Fibroblast of the aortic adventitia (primary cell): ENCODE data around the gene GPX7. TPM values are rescaled to one million over a fixed set of nuclear protein-coding genes. Genes with fewer than 3 reads are reported as not detected.

Source experiments
- DNase-seq: peaks from one replicate; pipeline ENCODE4 v3.0.0-alpha.2; 2010; ENCODE audit warnings: low read depth
- H3K4me3 ChIP-seq: 2 replicates; pipeline ENCODE4 v1.5.1; 2011; ENCODE audit warnings: low read depth, mild to moderate bottlenecking, control low read depth, low read length, moderate library complexity
- CTCF ChIP-seq: IDR thresholded peaks from 2 replicates; pipeline ENCODE4 v1.5.1; 2011; ENCODE audit warnings: mild to moderate bottlenecking, low read length, control low read depth, inconsistent platforms; ENCODE audit not compliant: insufficient read depth
- total RNA-seq: library from RNA; depleted of rRNA; stranded (reverse); fragments of >200 nt; gene quantifications from 2 replicates; pipeline ENCODE4 v1.2.3, GENCODE V29; 2012; ENCODE audit warnings: low replicate concordance

The GPX7 gene
- total RNA-seq, 1 donor = 31.0 TPM

- H3K4me3 ChIP-seq = no peak overlapping the region
- no peak for TF ChIP-seq CTCF
- no peak for DNase-seq
Measured at GRCh38 chr1:52627028-52627427, 24.9 kb downstream of the GPX7 start.

GRCh38 chr1:52628614-52629324 lies 26.6 kb downstream of the GPX7 start:
- H3K4me3 ChIP-seq = no peak overlapping the region
- DNase-seq = no peak

GRCh38 chr1:52629325-52629643 lies 27.1 kb downstream of the GPX7 start:
- no peak overlapping the region for H3K4me3 ChIP-seq
- no peak for DNase-seq
- TF ChIP-seq CTCF = no peak

More at GRCh38 chr1:52628614-52629324, 26.6 kb downstream of the GPX7 start:
- TF ChIP-seq CTCF = no peak

- TF ChIP-seq CTCF = no peak
- DNase-seq = no peak
- no peak overlapping the region for H3K4me3 ChIP-seq
Measured at GRCh38 chr1:52629667-52630066, 27.5 kb downstream of the GPX7 start.

- DNase-seq = peak; percentile 11
- no peak for TF ChIP-seq CTCF
- no peak overlapping the region for H3K4me3 ChIP-seq
Measured at GRCh38 chr1:52631759-52632331, 29.7 kb downstream of the GPX7 start.

GRCh38 chr1:52632732-52633290 lies 30.6 kb downstream of the GPX7 start, which contains the start of gene SHISAL2A:
Gene SHISAL2A, plus strand, starts transcription at chr1:52633168. Its CDS starts 326 bp downstream, at chr1:52633494.
- H3K4me3 ChIP-seq = peak within 1 kb of the TSS; percentile 33
- no peak for DNase-seq
- TF ChIP-seq CTCF = no peak
